Activated CD4-positive, alpha-beta T cell treated with anti-CD3 and anti-CD28 coated beads, Interleukin-2, amount 50 U/mL, for 48 hours (primary cell): Measurements from ENCODE around the gene THSD4.
"Not testable (repeated sequence)": the region's sequence is repeated elsewhere in the genome, so short reads cannot be mapped to it uniquely, and the experiment has no call there.

ENCODE experiments used
- DNase-seq, 2 experiments: peaks; one replicate each; pipeline ENCODE4 v3.0.0-alpha.2; 2020

The THSD4 gene

DNA sequence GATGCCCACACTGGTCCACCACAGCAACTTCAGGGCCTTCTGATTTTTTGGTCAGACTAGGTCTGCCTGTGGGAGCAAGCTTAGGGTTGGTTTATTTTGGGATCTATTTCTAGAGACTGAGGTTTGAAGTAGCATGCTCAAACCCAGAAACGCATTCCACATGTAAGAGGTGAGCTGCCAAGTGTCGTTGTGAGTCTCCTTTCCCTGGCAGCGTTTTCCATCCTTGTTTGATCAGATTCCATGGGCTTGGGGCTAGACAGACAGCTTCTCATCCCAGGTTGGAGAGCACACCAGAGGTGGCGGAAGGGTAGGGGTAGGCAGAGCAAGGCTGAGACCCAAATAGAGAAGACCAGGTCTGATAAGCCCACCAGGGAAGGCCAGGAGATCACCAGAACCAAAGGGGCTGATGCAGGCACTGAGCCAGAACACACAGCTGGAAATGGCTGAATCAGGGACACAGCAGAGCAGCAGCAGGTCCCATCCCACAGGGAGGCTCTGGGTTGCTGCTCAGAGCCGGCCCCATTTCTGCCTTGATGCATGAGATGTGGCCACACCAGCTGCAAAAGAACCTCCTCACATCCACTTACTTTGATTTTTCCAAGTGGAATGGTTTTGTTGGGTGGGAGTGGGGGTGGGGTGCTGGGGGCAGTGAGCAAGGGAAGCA is 186.8 kb downstream of the THSD4 start:
- DNase-seq, result no peak

DNA sequence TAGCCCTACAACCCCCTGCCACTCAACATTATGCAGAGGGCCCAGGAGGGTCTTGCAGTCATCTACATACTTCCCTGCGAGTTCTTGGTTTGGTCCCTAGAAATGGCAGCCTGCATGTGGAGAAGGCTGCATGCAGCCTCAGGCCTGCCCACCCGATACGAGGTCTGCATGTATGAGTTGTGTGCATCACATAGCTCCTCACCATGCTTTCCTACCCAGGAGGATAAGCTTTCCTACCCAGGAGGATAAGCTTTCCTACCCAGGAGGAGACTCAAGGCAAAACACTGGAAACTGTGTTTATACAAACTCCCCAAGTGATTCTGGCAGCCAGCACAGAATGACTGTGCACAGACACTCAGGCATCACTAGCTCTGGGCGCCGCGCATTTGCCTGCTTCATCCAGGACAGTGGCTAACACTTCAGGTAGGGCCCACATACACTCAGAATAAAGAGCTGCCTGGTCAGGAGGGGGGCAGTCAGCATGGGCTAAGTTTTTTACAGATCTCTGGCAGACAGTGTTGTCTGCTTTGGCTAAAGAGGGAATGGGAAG is 187.7 kb downstream of the THSD4 start:
- DNase-seq, result no peak

DNA sequence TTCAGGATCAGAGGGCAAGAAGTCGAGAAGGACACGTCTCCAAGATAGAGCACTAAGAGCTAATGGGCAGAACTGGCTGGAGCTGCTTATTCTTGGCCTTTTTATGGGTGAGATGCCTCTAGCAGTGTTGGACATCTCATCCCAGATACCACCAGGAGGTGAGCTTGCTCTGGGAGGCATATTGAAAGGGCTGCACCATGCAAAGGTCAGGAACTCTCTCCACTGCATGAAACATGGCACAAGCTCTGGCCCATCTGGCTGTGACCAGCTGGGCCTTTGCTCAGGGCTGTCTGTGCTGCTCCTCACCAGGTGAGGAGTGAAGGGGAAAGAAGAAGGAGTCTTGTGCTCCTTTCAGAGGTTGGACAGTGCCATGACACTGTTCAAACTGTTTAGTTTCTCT is 188.7 kb downstream of the THSD4 start:
- DNase-seq, result no peak

DNA sequence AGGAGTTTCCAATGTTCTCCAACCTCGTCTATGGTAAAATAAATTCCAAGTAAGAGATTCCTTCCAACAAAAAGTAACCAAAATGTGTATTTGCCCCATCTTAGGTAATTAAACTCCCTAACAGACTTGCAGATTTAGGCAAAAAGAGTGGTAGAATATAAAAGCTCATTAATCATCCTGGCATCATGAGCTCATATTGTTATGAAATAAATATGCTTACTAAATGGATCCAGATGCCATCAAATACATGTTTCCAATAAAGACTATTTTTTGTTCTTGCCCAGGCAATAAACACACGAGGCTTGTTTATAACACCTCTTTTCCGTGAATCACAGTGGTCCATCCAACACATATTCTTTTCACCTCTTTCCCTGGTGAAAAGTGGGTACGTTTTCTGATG is 189.4 kb downstream of the THSD4 start:
- DNase-seq, result no peak

DNA sequence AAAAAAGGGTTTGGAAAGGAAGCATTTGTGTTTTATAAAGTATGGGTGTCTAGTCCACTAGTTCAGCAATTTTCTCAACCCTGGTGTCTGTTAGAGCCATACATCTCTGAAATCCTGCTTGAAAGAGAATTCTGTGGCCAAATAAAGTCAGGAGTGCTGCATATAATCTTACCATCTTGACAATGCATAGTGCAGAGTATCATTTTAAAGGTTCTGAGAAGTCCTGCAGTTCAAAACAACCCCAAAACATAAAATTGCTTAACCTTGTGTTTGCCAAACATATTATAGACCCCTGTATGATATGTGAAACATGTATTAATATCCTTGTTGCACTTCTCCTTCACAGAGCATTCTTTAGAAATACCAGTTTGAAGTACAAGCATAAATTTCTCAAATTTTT is 191.3 kb downstream of the THSD4 start:
- DNase-seq, result no peak

DNA sequence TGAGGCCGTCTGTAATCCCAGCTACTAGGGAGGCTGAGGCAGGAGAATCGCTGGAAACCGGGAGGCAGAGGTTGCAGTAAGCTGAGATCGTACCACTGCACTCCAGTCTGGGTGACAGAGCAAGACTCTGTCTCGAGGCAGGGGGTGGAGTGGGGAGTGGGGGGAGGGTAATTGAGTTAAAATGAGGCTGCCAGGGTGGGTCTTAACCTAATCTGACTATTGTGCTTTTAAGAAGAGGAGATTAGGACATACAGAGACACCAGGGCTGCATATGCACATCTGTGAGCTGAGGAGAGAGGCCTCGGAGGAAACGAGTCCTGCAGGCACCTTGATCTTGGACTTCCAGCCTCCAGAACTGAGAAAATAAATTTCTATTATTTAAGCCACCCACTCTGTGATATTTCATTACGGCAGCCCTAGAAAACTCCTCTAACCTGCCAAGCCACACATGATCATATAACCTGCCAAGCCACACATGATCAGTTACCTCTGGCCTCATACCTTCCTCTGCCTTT is 197.0 kb downstream of the THSD4 start:
- no peak for DNase-seq

DNA sequence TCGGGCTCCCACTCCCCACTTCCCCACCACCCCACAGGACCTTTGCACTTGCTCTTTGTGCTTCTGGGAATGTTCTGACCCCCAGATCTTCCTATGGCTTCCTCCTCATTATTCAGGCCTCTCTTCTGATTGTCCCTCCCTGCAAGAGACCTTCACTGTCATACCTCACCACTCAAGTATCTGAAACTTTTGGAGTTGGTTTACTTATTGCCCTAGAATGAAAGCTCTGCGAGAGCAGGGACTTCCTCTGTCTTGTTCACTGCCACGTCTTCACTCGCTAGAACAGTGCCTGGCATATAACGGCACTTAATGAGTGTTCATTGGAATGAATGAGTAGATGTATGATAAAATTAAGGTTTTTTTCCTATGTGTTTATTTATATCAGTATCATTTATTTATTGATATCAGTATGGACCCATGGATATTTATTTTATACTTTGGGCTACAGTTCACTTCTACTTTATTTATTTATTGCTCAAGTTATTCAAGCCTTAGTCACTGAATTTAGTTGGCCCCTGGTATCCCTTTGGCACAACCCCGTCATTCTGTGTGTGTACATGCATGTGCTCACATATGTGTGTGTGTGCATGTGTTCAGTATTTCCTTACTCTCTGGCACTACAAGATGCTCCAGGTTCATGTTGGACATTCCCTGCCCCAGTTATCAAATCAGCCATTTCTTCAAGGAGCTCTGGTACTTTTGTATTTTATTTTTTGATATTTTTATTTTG is 197.6 kb downstream of the THSD4 start:
- DNase-seq, result no peak

DNA sequence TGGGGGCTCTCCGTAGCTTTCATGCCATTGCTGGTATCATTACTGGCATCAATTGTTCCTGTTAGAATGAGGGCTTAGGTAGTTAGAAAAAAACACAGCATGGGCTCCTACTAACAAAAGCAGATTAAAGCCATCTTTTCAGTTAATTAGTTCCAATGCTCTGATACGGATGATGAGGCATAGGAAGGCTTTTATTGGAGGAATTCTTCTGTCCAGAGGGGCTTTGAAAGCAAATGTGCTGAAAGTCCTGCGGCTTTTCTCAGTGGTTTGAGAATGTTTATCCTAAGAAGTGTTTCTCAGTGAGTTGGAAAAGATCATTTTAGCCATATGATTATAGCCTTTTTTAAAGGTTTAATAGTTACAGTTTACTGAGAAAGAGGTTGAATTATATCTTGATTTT is 198.5 kb downstream of the THSD4 start:
- no peak for DNase-seq

DNA sequence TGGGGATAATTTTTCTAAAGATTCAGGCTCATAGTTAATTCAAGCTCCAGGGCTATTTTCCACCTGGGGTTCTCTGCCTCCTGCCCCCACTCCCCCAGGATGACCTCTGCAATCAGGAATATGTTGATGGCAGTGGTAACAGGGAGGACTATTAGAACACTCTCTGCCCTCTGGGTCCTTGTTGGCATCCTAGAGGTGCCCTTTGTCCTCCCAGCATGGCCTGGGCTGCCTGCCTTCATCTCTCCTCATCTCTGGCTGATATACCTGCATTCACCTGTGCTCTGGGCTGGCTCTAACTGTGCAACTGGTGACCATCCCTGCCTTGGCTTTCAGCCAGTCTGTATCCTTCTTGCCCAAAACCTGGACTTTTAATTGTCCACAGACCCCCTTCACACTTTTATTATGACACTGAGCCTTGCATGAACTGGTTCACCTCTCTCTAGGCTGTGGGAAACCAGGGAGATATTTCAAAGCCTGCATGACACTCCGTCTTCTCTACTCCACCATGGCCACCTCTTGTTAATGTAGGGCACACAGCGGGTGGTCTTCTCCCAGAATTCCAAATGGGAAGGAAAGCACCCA is 199.8 kb downstream of the THSD4 start:
- DNase-seq, result no peak

DNA sequence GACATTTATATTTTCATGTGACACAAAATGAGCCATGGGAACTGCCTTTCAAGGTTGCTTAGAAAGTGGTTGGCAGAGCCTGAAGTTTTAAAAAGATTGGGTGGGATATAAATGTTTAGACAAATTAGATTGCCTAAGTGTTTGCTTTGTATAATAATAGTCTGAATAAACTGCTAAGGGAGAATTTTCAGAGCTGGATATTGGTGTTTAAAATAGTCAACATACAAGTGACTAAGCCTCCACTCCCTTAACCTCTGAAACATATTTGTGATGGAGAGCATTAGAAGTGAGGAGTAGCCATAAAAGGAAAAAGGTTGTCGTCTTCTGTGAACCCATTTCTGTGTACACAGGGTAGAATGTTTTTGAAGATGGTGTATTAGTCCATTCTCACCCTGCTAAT is 201.6 kb downstream of the THSD4 start:
- DNase-seq, result no peak

DNA sequence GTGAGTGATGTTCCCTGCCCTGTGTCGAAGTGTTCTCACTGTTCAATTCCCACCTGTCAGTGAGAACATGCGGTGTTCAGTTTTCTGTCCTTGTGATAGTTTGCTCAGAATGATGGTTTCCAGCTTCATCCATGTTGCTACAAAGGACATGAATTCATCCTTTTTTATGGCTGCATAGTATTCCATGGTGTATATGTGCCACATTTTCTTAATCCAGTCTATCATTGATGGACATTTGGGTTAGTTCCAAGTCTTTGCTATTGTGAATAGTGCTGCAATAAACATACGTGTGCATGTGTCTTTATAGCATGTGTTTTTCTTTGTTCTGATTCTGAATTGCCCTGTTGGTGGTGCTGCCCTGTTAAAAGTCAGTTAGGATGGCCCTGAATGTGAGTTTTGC is 204.2 kb downstream of the THSD4 start:
- DNase-seq, result not testable (repeated sequence)

DNA sequence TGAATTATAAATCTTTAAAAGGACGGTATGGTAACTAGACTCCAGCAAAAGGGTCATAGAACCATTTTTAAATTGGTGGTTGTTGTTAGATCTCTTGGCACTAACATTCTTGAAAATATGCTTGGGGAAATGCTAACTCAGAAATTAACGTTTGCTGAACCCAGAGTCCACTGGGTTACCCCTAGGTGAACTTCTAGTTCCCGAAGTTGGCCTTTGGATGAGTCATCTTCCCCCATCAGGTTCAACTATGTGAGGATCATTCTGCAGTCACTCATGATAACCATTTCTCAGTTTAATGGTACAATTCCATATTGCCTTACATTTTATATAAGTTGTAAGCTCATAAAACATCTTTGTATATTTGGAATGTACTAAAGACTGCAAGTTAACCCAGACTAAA is 204.7 kb downstream of the THSD4 start:
- no peak for DNase-seq

DNA sequence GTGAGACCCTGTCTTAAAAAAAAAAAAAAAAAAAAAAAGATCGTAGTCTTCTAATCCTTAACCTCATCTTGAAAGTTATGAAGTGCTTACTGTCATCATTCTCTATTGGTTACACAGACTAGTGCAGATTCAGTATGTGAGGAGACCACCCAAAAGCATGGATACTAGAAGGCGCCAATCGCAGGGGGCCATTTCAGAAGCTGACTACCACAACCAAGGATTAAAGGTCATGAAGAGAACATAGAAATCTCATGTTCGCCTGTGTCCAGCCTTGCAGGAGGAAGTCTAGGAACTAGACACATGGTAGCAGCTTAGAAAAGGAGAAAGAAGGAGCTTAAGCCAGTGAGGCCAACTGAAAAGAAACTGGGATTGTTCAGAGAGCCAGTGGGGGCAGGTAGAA is 207.8 kb downstream of the THSD4 start:
- no peak for DNase-seq

DNA sequence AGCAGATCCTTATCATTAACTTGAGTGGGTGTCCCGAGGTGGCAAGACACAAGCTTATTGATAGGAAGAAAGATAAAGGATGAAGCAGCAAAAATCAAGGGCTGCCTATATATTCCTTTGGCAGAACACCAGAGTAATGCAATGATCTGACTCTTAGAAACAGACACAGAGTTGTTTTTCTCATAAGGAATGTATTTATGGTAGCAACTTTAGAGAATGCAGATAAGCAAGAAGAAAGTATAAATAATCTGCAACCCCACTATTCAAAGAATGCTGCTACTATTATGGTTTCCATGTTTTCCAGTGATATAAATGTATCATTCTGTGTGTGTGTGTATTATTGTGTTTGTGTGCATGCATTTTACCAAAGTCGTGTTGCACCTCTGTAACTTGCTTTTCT is 208.3 kb downstream of the THSD4 start:
- no peak for DNase-seq

DNA sequence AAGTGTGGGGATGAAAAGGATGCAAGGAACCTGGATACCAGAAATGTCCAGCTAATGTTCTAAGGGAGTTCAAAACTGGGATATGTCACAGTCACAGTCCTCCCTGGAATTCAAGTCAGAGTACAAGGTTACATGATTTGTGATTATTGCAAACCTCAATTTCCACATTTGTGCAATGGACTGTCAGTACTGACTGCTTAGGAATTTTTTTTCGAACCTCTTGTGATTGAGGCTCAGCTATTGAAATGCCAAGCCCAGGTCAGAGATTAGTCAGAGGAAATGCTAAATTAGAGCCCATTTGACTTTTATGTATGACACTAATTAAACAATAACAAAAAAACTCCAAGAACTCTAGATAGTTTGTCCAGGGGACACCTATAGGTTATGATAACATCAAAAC is 210.2 kb downstream of the THSD4 start:
- no peak for DNase-seq

DNA sequence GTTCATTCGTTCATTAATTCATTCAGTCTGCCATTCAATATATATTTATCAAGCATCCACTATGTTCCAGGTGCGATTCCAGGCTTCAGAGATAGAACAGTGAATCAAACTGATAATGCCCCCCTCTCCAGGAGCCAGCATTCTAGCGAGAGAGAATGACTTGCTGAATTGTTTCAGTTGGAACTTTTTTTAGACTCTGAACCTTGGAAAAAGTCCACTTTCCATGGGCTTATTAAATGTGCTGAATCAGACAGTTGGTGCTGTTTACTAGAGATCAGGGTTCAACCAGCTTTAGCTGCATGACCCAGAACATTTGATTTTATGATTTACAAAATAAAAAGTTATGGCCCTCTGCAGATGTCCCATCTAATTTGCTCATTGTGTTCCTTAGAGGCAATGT is 213.2 kb downstream of the THSD4 start:
- DNase-seq, result no peak

DNA sequence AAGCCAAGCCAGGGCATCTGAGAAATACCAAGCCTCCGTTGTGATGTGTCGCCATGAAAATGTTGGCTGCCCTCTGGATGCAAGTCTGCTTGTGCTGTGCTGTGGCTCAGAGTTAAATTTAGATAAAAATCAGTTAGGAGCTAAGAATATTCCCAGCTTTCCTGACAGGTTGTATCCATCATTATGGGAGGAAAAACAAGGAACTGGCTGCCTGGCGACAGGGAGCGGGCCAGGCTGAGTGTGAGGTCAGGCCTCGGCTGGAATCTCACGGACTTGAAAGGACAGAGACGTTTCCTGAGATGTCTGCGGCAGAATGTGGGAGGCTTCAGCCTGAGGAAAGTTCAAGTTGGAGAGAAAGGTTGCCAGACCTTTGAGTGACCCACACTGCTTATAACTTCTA is 213.8 kb downstream of the THSD4 start:
- no peak for DNase-seq

DNA sequence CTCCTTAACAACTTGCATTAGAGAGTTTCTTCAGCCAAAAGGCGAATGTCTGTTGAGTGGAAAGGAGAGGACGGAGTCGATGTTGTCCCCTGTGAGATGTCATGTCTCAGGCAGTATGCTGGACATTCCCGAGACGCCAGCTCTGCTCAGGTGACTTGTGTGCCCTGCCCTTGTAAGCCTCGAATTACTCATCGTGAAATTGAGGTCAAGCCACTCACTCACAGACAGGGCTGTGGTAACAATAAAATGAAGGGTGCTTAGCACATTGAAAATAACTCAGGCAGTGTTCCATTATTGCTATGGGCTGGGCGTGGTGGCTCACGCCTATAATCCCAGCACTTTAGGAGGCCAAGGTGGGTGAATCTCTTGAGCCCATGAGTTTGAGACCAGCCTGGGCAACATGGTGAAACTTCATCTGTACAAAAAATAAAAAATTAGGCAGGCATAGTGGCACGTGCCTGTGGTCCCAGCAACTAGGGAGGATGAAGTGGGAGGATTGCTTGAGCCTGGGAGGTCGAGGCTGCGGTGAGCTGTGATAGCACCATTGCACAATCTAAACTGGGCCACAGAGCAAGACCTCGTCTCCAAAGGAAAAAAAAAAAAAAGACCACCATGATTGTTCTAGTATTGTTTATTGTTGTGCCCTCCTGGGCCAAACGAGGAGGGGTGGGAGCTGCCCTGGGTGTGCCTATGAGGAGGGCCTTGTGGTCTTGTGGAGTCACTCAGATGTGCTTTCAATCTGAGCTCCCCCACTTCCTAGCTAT is 214.4 kb downstream of the THSD4 start:
- no peak for DNase-seq

DNA sequence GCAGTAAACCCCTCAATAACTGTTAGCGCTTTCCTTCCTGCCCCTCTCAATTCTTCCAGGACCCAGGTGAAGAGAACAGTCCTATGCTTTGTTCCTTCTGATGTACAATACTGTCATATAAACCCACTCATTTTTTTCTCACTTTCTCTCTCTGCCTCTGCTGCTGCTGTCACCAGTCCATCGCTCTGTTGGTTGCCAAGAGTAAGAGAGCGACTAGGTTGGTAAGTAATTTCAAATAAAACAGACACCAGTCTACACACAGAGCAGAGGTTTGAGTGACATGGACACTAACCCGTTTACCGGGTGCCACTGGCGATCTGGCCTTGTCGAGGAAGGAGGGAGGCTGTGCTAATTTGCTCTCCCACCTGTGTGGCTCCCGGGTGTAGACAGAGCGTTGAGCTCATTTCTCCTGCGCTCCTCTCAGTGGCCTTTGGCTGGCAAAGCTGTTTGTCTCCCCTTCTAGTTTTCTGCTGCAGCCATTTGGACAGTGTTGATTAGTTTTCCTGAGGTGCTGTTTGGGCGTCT is 215.4 kb downstream of the THSD4 start:
- DNase-seq, result no peak

DNA sequence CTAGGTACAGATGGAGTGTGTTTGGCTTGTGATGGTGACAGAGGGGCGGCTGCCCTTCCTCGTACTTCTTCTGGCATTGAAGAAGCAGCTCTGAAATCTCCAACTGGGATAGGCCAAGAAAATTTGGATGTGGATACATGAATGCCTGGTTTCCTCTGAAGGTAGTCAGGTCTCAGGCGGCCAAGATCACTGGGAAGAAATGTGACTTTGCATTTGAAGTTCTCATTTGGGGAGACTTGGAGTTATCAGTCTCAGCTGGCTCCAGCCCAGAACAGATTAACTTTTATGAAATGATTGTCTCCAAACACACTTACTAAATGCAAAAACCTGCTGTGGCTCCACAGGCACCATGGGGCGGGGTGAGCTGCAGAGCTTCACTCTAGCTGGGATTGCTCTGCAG is 215.9 kb downstream of the THSD4 start:
- DNase-seq, result no peak

DNA sequence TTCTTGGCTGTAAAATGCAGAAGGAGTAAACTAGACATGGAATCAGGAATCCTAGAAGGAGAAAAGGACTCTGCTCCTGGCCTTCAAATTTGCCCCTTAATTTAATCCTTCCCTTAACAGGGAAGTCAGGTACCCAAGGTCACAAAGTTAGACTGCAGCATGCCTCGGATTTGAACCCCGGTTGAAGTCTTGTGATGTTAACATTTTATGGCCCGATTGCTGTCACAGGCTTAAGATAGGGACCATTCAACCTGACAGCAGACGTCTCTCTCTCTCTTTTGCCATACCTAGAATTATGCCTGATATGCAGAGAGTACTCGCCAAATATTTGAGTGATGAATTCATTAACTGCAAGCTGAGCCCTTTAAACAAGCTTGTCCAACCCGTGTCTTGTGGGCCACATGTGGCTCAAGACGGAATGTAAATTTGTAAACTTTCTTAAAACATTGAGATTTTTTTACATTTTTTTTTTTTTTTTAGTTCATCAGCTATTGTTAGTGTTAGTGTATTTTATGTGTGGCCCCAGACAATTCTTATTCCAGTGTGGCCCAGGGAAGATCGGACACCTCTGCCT is 217.2 kb downstream of the THSD4 start:
- DNase-seq, result no peak

DNA sequence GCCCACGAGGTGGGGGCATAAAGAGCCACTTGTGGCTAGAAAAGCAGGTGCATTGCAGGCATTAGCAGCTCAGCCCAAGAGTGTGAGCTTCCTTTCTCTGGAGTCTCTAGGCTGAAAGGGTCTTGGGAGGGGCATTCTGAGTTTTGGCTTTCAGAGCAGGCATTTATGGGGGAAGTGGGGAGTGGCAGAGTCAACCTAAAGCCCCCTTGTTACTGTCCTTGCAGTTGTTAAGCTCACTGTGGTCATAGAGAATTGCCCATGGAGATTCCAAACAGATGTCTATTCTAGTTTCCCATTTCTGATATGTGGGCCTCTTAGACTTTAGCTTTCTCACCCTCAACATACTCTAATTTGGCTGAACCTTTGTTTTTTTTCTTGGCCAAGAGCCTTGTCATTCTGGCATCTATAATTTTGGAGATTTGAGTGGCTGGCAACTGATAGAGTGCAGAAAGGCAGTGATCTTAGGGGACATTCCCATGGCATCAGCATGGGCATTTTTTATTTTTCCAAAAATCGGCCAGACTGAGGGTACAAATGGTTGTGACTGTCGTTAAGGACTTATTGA is 217.9 kb downstream of the THSD4 start:
- DNase-seq, result no peak
